Vagina (tissue), 2 donors: ENCODE results near the gene SPAG7. TPM values are rescaled to one million over a fixed set of nuclear protein-coding genes. Genes with fewer than 3 reads are reported as not detected.

Experiments
- DNase-seq, 2 donors: peaks; one replicate each; pipeline ENCODE4 v3.0.0-alpha.2; 2017; ENCODE audit errors: extremely low spot score in 2 of 2
- H3K27ac ChIP-seq: fragments of 200-600 bp; sonication (generic); one replicate; pipeline ENCODE4 v1.5.1; 2019
- H3K27me3 ChIP-seq: fragments of 200-600 bp; sonication (generic); one replicate; pipeline ENCODE4 v1.5.1; 2019
- H3K36me3 ChIP-seq, 2 donors: fragments of 200-600 bp; sonication (generic); one replicate each; pipeline ENCODE4 v1.5.1; 2017 to 2019
- H3K4me1 ChIP-seq: fragments of 200-600 bp; sonication (generic); one replicate; pipeline ENCODE4 v1.5.1; 2019
- H3K4me3 ChIP-seq, 2 donors: fragments of 200-600 bp; sonication (generic); 1 replicate in 1 of 2; 2 replicates in 1 of 2; pipeline ENCODE4 v1.5.1; 2016 to 2019
- H3K9me3 ChIP-seq: fragments of 200-600 bp; sonication (generic); one replicate; pipeline ENCODE4 v1.5.1; 2019
- POLR2A ChIP-seq, 2 donors: fragments of 450-650 bp; IDR thresholded peaks; one replicate each; pipeline ENCODE4 v1.6.1; 2017; ENCODE audit warnings: antibody characterized with exemption in 2 of 2, mild to moderate bottlenecking in 2 of 2, moderate library complexity in 2 of 2
- POLR2AphosphoS5 ChIP-seq, 2 donors: sonication (generic); formaldehyde crosslinking; IDR thresholded peaks; one replicate each; pipeline ENCODE4 v1.9.0; 2017; ENCODE audit warnings: antibody characterized with exemption in 2 of 2, mild to moderate bottlenecking in 2 of 2, low read depth in 1 of 2; ENCODE audit not compliant: insufficient read depth in 1 of 2
- intact Hi-C: fragments of 100-400 bp; cut with DNase I; formaldehyde crosslinking; loops from one replicate; pipeline ENCODE4 v1.15.1; 2023
- total RNA-seq: library from RNA; depleted of rRNA; stranded (reverse); fragments of >200 nt; gene quantifications from one replicate; pipeline ENCODE4 v1.2.3, GENCODE V29; 2016
- TF ChIP-seq, protein P1 (sequence below), 3 experiments: fragments of 450-650 bp in 2 of 3; fragments of 200-600 bp in 1 of 3; sonication (generic) in 1 of 3; IDR thresholded peaks; one replicate each; pipeline ENCODE4 v1.5.1; 2017 to 2019; ENCODE audit warnings: antibody characterized with exemption in 3 of 3, mild to moderate bottlenecking in 2 of 3, moderate library complexity in 2 of 3

SPAG7 gene
- total RNA-seq, 1 donor from 2014 or later, result 34.6 TPM

DNA sequence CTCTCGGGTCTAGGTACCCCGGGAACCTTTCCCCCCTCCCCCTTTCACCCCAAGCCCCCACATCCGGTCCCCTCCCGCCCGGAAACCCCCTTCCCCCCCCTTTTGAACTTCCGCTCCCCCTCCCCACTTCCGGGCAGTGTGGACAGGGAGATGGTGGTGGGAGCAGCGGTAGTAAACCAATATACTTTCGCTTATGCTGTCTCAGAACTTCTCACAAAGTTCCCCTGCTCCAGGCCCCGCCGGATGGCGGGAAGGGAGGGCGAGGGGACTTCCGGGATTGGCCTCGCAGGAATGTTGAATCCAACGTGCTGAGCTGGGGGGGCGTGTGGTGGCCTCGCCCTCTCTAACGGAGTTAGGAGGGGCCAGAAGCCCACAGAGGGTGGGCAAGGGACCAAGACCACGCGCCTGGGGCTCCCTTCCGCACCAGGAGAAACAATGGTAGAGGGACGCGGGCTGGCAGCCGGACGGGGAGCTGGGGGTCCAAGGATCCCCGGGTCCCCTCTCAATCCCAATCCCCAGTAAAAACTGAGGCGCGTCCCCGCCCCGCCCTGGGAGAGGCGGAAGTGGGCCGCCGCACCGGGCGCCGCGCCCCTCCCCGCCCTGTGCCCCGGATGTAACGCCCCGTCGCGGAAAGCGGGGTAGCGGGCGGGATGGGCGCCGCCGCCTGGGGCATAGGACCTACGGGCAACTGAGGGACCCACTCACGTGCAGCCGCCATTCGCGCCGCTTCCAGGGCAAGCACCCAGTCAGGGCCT, 20.0 kb downstream of the SPAG7 start:
- TF ChIP-seq POLR2AphosphoS5 (IDR thresholded peaks at IDR 0.05; ENCODE audit: insufficient read depth in 1 of 2, low read depth in 1 of 2), result peak in 1 of 2 donors; percentile 72
- TF ChIP-seq POLR2A (IDR thresholded peaks at IDR 0.05), result peak in 1 of 2 donors; percentile 19
- TF ChIP-seq, protein P1, sequence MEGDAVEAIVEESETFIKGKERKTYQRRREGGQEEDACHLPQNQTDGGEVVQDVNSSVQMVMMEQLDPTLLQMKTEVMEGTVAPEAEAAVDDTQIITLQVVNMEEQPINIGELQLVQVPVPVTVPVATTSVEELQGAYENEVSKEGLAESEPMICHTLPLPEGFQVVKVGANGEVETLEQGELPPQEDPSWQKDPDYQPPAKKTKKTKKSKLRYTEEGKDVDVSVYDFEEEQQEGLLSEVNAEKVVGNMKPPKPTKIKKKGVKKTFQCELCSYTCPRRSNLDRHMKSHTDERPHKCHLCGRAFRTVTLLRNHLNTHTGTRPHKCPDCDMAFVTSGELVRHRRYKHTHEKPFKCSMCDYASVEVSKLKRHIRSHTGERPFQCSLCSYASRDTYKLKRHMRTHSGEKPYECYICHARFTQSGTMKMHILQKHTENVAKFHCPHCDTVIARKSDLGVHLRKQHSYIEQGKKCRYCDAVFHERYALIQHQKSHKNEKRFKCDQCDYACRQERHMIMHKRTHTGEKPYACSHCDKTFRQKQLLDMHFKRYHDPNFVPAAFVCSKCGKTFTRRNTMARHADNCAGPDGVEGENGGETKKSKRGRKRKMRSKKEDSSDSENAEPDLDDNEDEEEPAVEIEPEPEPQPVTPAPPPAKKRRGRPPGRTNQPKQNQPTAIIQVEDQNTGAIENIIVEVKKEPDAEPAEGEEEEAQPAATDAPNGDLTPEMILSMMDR (IDR thresholded peaks at IDR 0.05), result no peak
- no peak for DNase-seq
- intact Hi-C loops, result loop anchor here (5.0 kb wide), 1 partner anchor 50 kb away; the partner anchor contains the start of genes INCA1 and KIF1C

DNA sequence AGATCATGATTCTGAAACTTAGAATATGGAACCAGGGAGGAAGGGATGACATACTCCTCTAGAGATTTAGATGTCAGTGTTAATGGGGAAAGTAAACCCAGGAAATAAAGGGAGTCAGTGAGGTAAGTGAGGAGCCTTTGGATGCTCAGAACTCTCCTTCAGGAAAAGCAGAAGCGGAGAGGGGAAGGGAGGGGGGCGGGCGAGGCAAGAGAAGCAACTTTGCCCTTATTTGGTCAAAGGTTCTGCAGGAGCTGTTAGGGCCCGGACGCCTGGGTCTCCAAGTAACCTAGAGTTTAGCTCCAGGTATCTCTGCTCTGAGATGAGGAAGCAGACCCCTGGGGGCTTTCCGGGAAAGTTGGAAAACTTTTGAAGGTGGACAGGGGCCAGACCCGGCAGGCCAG, 20.6 kb downstream of the SPAG7 start:
- no peak for DNase-seq
- Histone ChIP-seq H3K4me3 (peak overlapping the region; percentile 91 to 99), H3K27me3 (no peaks in the 10 kb centered on the region), H3K4me1 (peaks cover 43% of the 10 kb centered on the region), H3K9me3 (no peaks in the 10 kb centered on the region), H3K36me3 (peaks cover 0 to 35% of the 10 kb centered on the region in 2 donors), H3K27ac (peak overlapping the region; percentile 95)
- intact Hi-C loops, result loop anchor here (5.0 kb wide), 1 partner anchor 50 kb away; the partner anchor contains the start of genes INCA1 and KIF1C
- TF ChIP-seq POLR2A (IDR thresholded peaks at IDR 0.05) (no peak), POLR2AphosphoS5 (IDR thresholded peaks at IDR 0.05; ENCODE audit: insufficient read depth in 1 of 2, low read depth in 1 of 2) (no peak)
- TF ChIP-seq, protein P1 (IDR thresholded peaks at IDR 0.05), result no peak

More for the DNA sequence above, 20.0 kb downstream of the SPAG7 start:
- no peaks in the 10 kb centered on the region for H3K9me3 ChIP-seq
- H3K4me1 ChIP-seq, result peaks cover 40% of the 10 kb centered on the region
- peaks cover 0 to 30% of the 10 kb centered on the region in 2 donors for H3K36me3 ChIP-seq
- H3K27ac ChIP-seq, result peak overlapping the region; percentile 95
- H3K4me3 ChIP-seq, result peak overlapping the region; percentile 91 to 99
- H3K27me3 ChIP-seq, result no peaks in the 10 kb centered on the region

DNA sequence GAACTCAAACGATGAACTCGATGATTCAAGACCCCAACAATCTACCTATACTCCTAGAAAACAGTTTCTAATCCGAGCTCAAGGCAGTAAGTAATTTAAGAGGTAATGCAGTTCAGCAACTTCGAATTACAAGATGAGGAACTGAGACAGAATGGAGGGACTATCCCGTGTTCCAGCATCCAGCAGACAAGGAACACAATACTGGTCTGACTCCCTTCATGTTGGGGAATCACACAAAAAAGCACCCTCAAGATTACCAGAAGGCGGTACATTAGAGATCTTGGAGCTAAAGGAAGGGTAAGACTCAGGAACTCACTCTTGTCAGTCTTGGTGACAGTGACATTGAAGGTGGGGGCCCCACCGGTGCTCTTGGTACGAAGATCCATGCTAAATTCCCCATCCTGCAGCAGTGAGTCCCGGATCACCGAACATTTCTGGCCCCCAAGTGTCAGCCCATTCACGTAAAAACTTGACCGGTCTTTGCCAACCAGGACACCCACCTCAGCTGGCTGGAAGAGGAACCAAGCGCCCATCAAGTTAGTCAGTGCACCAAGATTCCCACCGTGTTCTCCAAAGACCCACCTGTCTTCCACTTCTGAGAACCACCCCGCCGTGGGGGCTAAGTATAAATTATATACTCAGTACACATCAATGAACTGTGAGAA, 21.2 kb downstream of the SPAG7 start:
- TF ChIP-seq POLR2AphosphoS5 (IDR thresholded peaks at IDR 0.05; ENCODE audit: insufficient read depth in 1 of 2, low read depth in 1 of 2) (no peak), POLR2A (IDR thresholded peaks at IDR 0.05) (no peak)
- TF ChIP-seq, protein P1 (IDR thresholded peaks at IDR 0.05), result no peak
- peaks cover 0 to 35% of the 10 kb centered on the region in 2 donors for H3K36me3 ChIP-seq
- DNase-seq, result no peak
- peaks cover 49% of the 10 kb centered on the region for H3K4me1 ChIP-seq
- no peaks in the 10 kb centered on the region for H3K9me3 ChIP-seq
- no peaks in the 10 kb centered on the region for H3K27me3 ChIP-seq
- H3K4me3 ChIP-seq, result peak overlapping the region; percentile 91 to 99
- intact Hi-C loops, result loop anchor here (5.0 kb wide), 1 partner anchor 51 kb away; the partner anchor contains the start of genes INCA1 and KIF1C
- H3K27ac ChIP-seq, result peak overlapping the region; percentile 95

DNA sequence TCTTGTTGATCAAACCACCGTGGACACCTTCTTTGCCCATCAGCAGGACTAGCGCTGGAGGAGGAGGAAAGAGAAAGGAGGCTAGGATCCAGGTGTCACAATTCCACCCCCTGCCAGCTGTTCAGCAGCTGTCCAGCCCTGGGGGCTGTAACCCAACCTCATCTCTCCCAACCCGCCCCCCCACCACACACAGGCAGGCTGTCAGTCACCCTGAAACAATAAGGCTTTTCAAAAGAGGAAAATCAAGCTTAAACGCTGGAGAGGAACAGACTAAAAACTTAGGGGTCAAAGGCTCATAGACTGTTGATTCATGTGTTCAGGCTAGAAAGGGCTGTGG, 21.7 kb downstream of the SPAG7 start:
- Histone ChIP-seq H3K36me3 (peaks cover 0 to 35% of the 10 kb centered on the region in 2 donors), H3K4me1 (peaks cover 54% of the 10 kb centered on the region), H3K4me3 (peak overlapping the region; percentile 91 to 99), H3K27me3 (no peaks in the 10 kb centered on the region), H3K9me3 (no peaks in the 10 kb centered on the region), H3K27ac (peak overlapping the region; percentile 95)
- no peak for DNase-seq
- TF ChIP-seq, protein P1 (IDR thresholded peaks at IDR 0.05), result no peak
- no peak for TF ChIP-seq POLR2AphosphoS5 (IDR thresholded peaks at IDR 0.05; ENCODE audit: insufficient read depth in 1 of 2, low read depth in 1 of 2)
- TF ChIP-seq POLR2A (IDR thresholded peaks at IDR 0.05), result no peak
- intact Hi-C loops, result loop anchor here (5.0 kb wide), 1 partner anchor 51 kb away; the partner anchor contains the start of genes INCA1 and KIF1C
